Hematopoietic multipotent progenitor cell (in vitro differentiated cells): ENCODE results near the gene LRIG1. TPM values are rescaled to one million over a fixed set of nuclear protein-coding genes. Genes with fewer than 3 reads are reported as not detected.

Experiments
- DNase-seq, 3 donors: peaks; one replicate each; pipeline ENCODE4 v3.0.0-alpha.2; 2011 to 2015; ENCODE audit warnings: low read depth in 2 of 3, low spot score in 2 of 3
- total RNA-seq: library from RNA; depleted of rRNA; stranded (reverse); fragments of >200 nt; gene quantifications from one replicate; pipeline ENCODE4 v1.2.3, GENCODE V29; 2012

Gene LRIG1
- total RNA-seq, 1 donor: 12.9 TPM

DNA sequence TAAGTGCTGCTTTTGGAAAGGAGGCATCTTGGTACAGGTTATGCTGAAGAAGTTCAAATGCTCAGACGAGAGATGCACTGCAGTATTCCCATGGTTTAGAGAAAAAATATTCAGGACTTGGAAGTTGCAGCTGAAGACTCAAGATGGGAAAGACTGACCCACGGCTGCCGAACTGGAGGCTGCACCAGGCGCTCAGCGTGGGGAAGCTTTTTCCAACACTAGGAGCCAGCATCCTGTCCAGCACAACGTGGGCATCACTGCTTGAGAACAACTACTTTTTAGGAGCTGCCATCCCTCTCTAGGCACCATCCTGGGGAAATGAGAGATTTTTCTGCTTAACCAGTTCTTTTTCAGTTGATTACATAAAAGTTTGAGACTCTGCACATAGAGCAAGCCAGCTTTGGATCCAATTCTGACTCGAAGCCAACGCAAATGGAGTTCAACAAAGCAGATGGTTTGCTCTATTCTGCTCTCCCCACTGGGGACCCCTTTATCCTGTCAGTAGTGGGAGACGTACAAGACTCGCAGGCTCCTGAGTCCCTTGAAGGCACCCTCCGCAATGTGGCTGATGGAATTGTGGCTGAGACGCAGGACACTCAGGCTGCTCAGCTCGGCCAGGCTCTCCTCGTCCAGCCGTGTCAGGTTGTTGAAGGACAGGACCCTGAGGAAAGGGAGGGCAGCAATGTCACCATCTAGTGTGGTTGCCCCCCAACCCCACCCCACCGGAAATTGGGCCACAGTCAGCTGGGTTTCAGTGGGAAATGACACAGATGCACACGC, 93.8 kb downstream of the LRIG1 start:
- no peak for DNase-seq

DNA sequence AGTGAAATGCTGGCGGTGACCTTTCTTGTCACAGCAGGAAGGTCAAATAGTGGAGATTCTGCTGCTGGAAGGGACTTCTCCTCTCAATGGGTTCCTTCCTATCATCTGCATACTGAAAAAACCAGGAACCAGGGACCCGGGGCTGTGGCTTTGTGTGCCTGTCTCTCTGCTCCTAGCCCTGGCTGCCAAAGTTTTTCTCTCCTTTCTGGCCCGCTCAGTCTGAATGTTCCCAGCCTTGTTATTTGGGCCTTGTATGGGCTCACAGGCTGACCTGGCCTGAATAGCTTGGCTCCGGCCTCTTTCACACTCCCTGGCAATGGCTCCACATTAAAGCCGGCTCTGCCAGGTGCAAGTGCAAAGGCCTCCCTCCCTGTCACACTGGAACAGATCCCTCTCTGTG, 94.7 kb downstream of the LRIG1 start:
- DNase-seq: no peak

DNA sequence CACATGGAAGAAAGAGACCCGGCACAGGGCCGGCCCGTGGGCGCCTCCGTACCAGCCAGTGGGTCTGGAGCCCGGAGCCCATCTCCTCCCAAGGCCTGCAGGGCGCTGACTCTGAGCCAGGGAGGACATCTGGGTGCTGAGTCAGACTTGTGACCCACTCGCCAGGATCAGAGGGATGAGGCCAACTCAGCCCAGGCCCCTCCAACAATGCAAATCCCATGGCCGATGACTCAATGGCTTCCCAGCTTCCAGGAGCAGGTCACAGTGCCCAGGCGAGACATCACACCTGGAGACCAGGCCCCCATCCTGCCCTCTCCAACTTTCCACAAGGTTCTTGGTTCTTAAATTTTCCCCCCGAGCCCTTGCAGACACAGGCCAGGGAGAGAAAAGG, 95.1 kb downstream of the LRIG1 start:
- no peak for DNase-seq

DNA sequence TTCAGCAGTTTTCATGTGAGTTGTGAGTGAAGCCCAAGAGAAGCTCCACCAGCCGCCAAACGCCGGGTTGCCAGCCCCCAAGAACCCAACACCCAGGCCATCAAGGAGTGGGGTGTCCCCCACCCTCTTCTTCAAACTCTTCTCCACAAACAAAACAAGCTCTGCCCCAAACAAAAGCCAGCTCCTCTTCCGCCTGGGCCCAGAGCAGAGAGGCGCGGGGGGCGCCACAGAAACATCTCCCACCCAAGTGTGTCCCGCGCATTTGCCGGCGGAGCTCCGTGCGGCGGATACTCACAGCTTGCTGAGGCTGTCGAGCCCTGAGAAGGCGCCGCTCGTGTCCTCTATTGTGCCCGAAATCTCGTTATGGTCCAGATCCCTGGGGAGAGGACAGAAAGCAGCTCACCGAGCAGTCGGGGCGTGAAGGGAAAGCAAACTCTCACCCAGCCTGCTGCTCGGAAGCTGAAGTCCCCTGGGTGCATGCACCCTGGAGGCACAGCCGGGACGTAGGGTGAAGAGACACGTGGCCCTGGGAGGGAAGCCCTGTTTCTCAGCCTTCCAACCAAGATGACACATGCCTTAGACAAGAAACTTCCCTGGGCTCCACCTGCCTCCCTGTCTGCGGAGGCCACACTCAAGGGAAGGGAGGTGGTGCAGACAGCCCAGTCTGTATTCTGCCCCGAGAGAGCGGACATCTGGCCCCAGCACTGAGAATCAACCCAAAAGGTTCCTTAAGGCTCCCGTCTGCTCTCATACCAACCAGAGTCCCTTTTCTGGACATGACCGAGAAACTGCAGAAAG, 95.7 kb downstream of the LRIG1 start:
- DNase-seq: no peak

DNA sequence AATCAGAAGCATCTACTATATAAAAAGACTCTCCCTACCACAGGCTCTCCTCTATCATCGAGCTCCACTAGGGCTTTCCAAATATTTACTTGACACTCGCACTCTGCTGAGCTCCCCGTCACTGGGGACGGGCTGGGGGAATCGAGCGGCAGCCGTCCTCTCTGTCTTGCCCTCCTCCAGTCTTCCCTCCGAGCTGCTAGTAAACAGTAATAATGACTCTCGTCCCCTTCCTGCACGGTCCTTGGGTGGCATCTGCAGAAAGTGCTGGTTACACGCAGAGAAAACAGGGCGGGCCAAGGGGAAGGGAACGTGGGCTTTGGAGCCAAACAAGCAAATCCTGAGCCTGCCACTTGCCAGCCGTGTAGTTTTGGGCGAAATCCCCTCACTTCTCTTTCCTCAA, 96.6 kb downstream of the LRIG1 start:
- DNase-seq: no peak

DNA sequence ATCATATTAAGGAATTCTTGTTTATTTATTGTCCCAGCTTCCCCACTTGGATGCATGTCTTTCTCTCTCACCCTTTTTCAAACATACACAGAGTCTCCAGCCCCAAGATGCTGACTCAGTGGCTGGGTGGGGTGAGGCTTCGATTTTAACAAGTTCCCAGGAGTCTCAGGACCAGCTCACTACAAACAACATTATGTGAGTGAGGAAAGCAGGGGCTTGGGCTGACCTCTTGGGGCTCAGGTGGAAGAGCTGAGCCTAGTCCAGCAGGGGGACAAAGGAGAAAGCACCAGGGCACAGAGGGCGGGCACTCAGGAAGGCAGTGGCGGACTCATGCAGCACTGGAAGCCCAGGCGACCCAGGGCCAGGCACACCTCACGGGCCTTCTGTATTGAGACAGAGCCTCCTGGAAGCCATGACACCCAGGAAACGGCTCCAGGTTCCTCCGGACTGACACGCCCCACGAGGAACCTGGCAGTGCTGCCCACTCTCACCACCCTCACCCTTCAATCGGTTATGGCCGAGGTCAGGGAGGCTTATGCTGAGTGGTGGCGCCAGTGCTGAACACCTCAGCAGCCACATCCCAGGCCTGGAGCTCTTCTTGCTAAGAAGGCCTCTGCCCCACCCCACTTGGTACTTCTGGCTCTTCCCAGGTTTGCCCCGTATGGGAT, 97.4 kb downstream of the LRIG1 start:
- DNase-seq: no peak

DNA sequence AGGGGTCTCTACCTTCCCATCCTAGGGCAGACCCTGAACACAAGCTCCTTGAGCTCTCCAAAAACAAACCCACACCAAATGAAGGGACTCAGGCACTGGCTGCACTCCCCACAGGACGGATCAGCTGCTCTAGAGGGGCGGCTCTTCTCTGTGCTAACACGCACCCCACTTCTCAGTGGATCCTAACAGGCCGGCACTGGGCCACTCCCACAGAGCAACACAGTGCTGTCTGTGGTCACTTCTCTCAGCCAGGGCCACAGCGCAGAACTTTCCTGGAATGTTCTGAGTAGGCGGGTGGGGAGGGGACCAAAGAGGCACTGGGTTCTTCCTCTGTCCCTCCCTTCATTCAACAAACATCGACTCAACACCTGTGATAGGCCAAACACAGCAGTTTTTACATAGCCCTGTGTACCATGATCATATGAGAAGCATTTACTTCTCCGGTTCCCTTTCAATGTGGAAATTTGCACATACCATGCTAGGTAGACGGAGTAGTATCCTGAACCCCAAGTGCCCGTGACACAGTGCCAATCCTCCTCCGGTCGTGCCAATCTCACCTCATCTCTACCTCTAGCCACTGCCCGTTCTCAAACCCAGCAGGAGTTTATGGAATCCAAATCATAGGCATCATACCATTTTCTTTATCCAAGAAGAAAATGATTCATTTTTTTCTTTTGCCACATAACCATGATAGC, 98.1 kb downstream of the LRIG1 start:
- DNase-seq: no peak

DNA sequence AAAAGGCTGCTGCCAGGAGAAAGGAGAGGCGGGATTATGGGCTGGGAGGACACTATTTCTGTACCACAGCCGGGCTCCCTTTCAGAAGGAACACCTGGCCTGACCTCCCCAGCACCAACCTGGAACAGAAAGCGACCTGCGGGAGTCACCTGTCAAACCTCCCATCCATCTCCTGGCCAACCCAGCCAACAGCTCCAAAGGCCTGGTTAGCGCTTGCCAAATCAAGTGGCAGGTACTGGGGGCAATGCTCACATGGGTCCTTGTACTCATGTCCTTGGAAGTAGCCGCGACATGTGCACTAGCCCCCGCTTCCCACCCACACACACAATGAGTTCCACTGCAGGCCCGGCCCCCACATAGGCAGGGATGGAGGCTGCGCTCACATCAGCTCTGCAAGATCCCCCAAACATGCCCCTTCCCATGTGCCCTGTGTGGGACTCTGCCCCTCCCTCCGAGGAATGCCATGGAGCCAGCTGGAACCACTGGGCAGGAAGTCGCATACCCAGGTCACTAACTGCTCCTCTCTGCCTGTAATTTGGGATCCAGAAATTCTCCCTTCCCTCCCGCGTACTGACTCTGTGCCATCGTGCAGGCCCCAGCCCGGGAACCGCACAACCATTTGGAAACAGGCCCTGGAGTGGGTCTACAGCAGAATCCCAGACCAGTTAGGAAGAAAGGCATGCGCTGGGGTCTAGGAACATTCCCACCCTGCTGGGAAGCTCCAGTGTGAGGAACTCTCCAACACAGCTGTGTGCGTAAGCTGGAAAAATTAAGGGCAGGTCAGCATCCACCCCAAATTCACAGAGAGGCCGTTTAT, 98.9 kb downstream of the LRIG1 start:
- no peak for DNase-seq

DNA sequence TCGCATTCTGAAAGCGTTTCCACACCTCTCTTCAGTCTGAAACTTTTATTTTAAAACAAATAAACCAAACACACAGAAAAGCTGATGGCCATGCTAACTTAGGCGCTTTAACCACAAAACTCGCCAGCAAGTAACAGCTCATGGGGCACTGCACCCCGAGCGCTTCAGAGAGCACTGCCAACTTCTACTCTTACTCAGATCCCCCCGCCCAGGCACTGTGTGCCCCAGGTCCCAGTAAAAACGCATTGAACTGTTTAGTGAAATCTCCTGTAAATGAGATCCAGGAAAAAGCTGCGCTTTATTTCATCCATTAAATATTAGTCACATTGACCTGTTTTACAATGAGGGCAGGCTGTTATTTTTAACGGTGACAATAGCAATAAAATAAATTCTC, 99.7 kb downstream of the LRIG1 start:
- DNase-seq: no peak

DNA sequence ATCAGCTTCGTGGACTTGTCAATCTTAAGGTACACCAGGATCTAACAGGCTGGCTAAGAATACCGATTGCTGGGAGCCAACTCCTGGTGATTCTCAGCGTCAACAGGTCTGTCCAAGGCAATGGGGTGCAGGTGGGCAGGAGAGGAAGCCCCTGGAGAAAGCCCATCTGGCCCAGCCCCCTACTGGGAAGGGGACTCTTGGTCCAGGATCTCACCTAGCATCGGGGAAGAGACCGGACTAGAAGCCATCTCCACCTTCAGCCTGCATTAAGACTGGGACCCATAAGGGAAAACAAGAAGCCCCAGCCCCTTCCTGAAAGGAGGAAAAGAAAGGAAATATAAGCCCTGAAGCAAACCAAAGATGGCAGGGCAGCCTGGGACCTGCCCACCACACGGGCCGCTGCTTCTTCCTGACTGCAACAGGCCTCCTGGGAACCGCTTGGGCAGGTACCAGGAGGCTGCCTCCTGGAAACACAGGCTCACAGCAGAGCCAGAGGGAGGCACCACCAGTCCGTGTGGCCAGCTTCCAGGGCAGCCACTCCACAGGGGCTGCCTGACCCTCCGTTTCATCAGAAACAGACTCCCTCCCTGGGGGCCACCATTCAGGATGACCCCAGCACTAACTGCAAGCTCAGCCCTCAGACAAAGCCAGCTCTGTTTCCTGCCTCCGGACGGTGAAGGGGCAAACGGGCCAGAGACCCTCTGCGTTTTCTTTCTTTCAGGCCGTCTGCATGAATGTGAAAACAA, 100.2 kb downstream of the LRIG1 start:
- DNase-seq: no peak

DNA sequence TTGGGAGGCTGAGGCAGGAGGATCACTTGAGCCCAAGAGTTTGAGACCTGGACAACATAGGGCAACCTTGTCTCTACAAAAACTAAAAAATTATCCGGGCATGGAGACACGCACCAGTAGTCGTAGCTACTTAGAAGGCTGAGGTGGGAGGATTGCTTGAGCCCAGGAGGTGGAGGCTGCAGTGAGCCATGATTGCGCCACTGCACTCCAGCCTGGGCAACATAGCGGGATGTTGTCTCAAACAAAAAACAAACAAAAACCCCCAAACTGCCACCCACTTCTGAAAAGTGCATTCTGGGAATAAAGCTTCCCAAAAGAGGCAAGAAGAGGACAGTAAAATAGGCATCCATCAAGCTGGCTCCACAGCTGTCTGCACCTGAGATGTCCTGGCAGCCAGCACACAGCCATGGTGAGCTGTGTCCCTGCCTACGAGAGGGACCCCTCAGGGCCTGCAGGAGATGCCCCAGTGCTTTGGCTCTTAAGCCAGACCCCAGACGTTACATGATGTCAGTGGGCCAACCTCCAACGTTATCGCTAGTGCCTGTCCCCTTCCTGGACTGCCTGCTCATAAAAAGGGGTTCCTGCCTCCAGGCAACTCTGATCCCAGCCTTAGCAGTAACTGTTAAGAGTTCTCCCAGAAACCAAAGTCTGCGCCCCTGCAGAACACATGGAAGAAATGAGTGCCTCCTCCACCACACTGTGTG, 101.1 kb downstream of the LRIG1 start:
- DNase-seq: no peak

DNA sequence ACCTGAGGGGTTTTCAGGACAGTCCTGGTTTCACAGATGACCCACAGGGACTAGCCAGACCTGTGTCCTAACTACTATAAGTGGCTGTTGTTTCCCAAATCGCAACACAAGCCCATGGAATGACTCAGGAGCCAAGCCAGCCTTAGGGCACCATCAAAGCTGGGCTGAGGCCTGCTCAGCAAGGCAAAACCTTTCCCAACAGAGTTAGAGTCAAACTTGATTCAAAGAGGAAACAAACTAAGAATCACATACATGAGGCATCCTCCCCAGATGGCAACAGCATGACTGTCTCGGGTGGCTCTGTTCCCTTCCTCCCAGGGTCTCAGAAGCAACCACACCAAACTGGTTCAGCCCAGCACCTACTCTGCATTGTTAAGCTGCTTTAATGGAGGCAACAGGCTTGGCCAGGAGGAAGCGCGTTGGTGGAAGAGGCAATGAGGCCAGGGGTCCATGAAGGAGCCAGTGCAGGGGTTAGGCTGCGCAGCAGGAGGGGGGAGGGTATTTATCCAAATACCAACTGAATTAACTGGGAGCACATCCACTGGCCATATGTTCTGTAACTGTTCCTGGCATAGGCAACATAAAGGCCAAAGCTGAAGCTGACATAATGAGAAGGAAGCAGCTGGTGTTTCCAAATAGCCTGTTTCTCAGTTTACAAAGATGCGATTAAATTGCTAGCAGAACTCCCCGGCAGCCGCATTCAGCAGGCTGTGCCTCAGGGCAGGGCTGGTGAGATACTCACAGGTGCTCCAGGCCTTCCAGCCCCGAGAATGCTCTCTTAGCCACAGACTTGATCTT, 102.4 kb downstream of the LRIG1 start:
- DNase-seq: no peak

DNA sequence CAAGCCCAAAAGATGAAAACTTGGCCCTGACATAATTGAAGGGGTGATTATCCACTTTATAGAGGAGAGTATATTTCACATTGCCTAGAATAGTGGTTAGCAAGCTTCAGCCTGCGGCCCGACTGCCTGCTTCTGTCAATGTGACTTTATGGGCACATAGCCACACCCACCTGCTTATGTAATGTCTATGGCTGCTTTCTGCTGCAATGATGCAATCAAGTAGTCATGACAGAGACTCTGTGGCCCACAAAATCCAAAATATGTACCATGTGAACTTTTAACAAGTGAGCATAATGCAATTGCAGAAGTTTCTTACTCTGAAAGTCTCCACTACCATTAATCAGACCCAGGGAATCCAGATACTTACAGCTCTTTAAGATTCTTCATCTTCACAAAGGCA, 103.1 kb downstream of the LRIG1 start:
- DNase-seq: no peak

DNA sequence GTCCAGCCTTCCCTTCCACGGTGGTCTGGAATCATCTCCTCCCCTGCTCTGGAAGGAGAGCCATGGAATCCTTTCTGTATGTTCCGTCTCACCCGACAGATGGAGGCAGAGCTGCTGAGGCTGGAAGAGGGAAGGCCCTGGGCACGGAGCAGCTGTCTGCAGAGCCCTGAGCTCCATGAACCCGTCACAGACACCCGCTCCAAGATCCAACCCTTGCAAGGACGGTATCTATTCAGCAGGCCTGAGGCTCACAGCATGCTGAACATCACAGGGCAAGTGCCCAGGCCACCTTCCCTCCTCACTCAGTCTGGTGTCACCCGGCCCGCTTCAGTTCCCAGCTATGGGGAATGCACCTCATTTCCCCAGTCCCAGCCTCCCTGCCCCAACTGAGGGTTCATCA, 103.9 kb downstream of the LRIG1 start:
- DNase-seq: no peak

DNA sequence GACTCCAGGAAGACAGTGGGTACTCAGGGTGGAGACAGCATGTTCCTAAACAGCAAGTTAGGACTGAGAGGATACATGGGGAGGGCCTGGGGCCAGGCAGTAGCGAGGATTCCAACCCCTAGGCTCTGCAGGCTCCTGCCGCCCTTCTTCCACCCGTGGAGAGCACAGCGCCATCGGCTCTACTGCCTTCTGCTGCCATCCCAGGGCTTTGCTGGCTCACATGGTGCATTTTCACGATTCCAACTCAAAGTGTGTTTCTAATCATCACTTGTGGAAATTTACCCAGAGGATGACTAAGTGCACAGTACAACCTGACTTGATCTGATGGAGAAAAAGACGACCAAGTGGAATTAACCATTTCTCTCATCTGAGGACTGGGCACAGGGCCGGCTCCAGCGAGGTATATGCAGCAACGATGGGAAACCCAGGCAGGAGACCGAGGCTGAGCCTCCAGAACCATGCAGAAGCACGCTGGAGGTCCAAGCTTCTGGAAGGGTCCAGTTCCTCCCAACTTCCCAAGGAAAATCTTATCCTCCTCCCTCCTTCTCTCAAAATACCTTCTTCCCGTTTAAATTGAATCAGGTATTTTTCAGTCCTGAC, 104.6 kb downstream of the LRIG1 start:
- no peak for DNase-seq

DNA sequence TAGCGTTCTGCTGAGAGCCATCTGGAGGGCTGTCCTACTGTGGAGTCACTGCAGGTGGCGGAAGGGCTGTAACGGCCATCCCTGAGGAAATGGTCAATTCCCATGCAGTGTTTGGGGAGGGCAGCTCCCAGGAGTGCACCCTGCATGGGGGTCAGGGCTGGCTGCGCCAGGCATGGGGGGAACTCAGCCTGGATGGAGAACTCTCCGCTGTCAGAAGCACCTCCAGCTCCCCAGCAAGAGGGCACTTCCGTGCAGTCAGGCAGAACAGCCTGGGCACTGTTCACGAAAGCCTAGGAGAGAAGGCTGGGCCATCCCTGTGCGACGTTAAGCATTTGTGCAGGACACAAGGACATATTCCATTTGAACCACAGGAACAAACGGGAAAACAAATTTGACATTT, 105.2 kb downstream of the LRIG1 start:
- no peak for DNase-seq

DNA sequence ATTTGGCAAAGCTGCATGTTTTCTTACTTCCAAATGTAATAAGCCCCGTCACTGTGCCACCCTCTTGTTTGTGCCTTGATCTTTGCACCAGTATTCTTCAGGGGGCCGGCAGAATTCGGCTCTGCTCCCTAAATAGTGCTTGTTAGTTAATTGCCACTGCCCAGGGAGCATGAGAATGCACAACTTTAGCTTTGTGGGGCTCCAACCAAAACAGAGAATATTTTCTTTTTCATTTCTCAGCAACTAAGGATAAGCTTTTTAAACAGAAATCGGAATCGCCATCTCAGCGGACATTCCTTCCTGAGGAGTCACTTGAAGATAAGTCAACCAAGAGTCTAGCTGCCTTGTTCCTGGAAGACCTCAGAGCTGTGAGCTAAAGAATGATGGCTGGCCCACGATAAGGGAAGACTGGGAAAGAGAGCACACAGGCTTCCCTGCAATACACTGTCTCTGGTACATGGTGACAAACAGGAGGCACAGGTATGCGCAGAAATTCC, 106.0 kb downstream of the LRIG1 start:
- DNase-seq: no peak
